CD4-positive, alpha-beta T cell (primary cell): ENCODE data around the gene TSC2. TPM values are rescaled to one million over a fixed set of nuclear protein-coding genes. Genes with fewer than 3 reads are reported as not detected.
"Not testable (repeated sequence)": the region's sequence is repeated elsewhere in the genome, so short reads cannot be mapped to it uniquely, and the experiment has no call there.

ENCODE experiments used
- ATAC-seq: fragments of 200-7000 bp; cut with Tn5 transposase; one replicate; pipeline ENCODE4 v1.10.0; 2022; ENCODE audit warnings: mild to moderate bottlenecking; ENCODE audit not compliant: poor library complexity
- CTCF ChIA-PET: fragments of 350-600 bp; sonication (Branson Sonifier 250); formaldehyde crosslinking; loops from one replicate; lab custom pipeline; 2021; ENCODE audit warnings: antibody characterized with exemption, inconsistent platforms; lab: Charles Lee
- POLR2A ChIA-PET: fragments of 350-600 bp; sonication (Branson Sonifier 250); formaldehyde crosslinking; loops from one replicate; lab custom pipeline; 2021; ENCODE audit warnings: antibody characterized with exemption, inconsistent platforms; lab: Charles Lee
- DNase-seq, 14 experiments: peaks; one replicate each; pipeline ENCODE4 v3.0.0-alpha.2; 2013 to 2020; ENCODE audit warnings: mixed read lengths in 2 of 14
- H3K27ac ChIP-seq, 2 donors: one replicate each; pipeline versions ENCODE4 v1.5.1 to v1.7.0; 2013; ENCODE audit warnings: low read length in 2 of 2, low read depth in 1 of 2, mild to moderate bottlenecking in 1 of 2
- H3K27me3 ChIP-seq, 2 experiments: 1 replicate in 1 of 2; 2 replicates in 1 of 2; pipeline versions ENCODE4 v1.6.1 to v1.7.0; 2013; ENCODE audit warnings: low read length in 2 of 2, control low read depth in 1 of 2, mild to moderate bottlenecking in 1 of 2, moderate library complexity in 1 of 2; ENCODE audit not compliant: insufficient read depth in 2 of 2, control insufficient read depth in 1 of 2
- H3K36me3 ChIP-seq: one replicate; pipeline ENCODE4 v1.6.1; 2013; ENCODE audit warnings: low read length, control low read depth; ENCODE audit not compliant: insufficient read depth
- H3K4me1 ChIP-seq: one replicate; pipeline ENCODE4 v1.6.1; 2013; ENCODE audit warnings: low read length, control low read depth; ENCODE audit not compliant: insufficient read depth
- H3K4me3 ChIP-seq: one replicate; pipeline ENCODE4 v1.5.1; 2013; ENCODE audit warnings: mild to moderate bottlenecking, low read length, moderate library complexity
- H3K9me3 ChIP-seq, 2 experiments: 1 replicate in 1 of 2; 2 replicates in 1 of 2; pipeline versions ENCODE4 v1.6.1 to v1.7.0; 2013; ENCODE audit warnings: low read length in 2 of 2, mild to moderate bottlenecking in 2 of 2, control low read depth in 1 of 2, moderate library complexity in 1 of 2; ENCODE audit not compliant: control insufficient read depth in 1 of 2, insufficient read depth in 1 of 2
- H3K27ac Mint-ChIP-seq: one replicate; pipeline ENCODE4 v1.8.0; 2020; ENCODE audit warnings: mixed read lengths
- H3K27me3 Mint-ChIP-seq: one replicate; pipeline ENCODE4 v1.8.0; 2021; ENCODE audit warnings: mixed read lengths
- H3K36me3 Mint-ChIP-seq: one replicate; pipeline ENCODE4 v1.8.0; 2021; ENCODE audit warnings: low read depth, mixed read lengths
- H3K4me1 Mint-ChIP-seq: one replicate; pipeline ENCODE4 v1.8.0; 2021; ENCODE audit warnings: low read depth, mixed read lengths
- H3K4me3 Mint-ChIP-seq: one replicate; pipeline ENCODE4 v1.8.0; 2020; ENCODE audit warnings: mild to moderate bottlenecking, mixed read lengths
- H3K9me3 Mint-ChIP-seq: one replicate; pipeline ENCODE4 v1.8.0; 2020; ENCODE audit warnings: mixed read lengths
- intact Hi-C, 2 experiments: fragments of 100-400 bp; cut with DNase I in 1 of 2; cut with micrococcal nuclease in 1 of 2; formaldehyde crosslinking; loops; one replicate each; pipeline versions ENCODE4 v1.15.1 to v1.9.0; 2023 to 2025; cut with DNase I, micrococcal nuclease
- microRNA-seq: library from miRNA; unstranded; fragments of <30 nt; microRNA quantifications from one replicate; pipeline ENCODE4 v1.2.0, GENCODE V29; 2021; ENCODE audit warnings: borderline microRNAs expressed, borderline replicate concordance
- total RNA-seq, 174 experiments: library from RNA in 2 of 174; stranded (reverse) in 2 of 174; gene quantifications; one replicate each; pipeline ENCODE4 v1.2.3 and lab custom pipeline; 2021 to 2026

The TSC2 gene
- total RNA-seq, 2 experiments from 2014 or later, result 83.0 to 85.0 TPM

GRCh38 chr16:2129251-2129650, 81.5 kb downstream of the TSC2 start:
- intact Hi-C loops, H3K36me3 ChIP-seq, POLR2A ChIA-PET, H3K27me3 ChIP-seq, DNase-seq, CTCF ChIA-PET, H3K27ac ChIP-seq, H3K27ac Mint-ChIP-seq, H3K4me3 ChIP-seq, H3K9me3 Mint-ChIP-seq, H3K4me3 Mint-ChIP-seq, H3K36me3 Mint-ChIP-seq, H3K9me3 ChIP-seq, ATAC-seq, H3K27me3 Mint-ChIP-seq: not testable (repeated sequence)
- H3K4me1 ChIP-seq, result peaks cover 13% of the 10 kb centered on the region
- H3K4me1 Mint-ChIP-seq, result peaks cover 12% of the 10 kb centered on the region

GRCh38 chr16:2129890-2130447, 82.2 kb downstream of the TSC2 start:
- H3K4me1 ChIP-seq, result peaks cover 13% of the 10 kb centered on the region
- H3K27me3 ChIP-seq, H3K36me3 ChIP-seq, intact Hi-C loops, H3K9me3 Mint-ChIP-seq, H3K9me3 ChIP-seq, H3K36me3 Mint-ChIP-seq, POLR2A ChIA-PET, H3K27ac Mint-ChIP-seq, H3K4me3 ChIP-seq, CTCF ChIA-PET, H3K27me3 Mint-ChIP-seq, DNase-seq, ATAC-seq, H3K27ac ChIP-seq, H3K4me3 Mint-ChIP-seq: not testable (repeated sequence)
- peaks cover 12% of the 10 kb centered on the region for H3K4me1 Mint-ChIP-seq

- not testable (repeated sequence) for H3K4me1 Mint-ChIP-seq
Measured at GRCh38 chr16:2133797-2134196, 86.0 kb downstream of the TSC2 start.

GRCh38 chr16:2135071-2135470, 87.3 kb downstream of the TSC2 start:
- H3K27me3 ChIP-seq, intact Hi-C loops, H3K4me1 Mint-ChIP-seq, ATAC-seq, H3K9me3 ChIP-seq, H3K36me3 Mint-ChIP-seq, CTCF ChIA-PET, H3K27ac ChIP-seq, H3K9me3 Mint-ChIP-seq, POLR2A ChIA-PET, H3K27me3 Mint-ChIP-seq, H3K36me3 ChIP-seq, H3K27ac Mint-ChIP-seq: not testable (repeated sequence)
- Histone ChIP-seq H3K4me3 (peak overlapping the region; percentile 38), H3K4me1 (peaks cover 11% of the 10 kb centered on the region)
- peak in 1 of 14 experiments; percentile 29 for DNase-seq
- H3K4me3 Mint-ChIP-seq, result peak overlapping the region; percentile 77

More at GRCh38 chr16:2133797-2134196, 86.0 kb downstream of the TSC2 start:
- H3K27me3 ChIP-seq, H3K27ac ChIP-seq, H3K36me3 ChIP-seq, H3K4me3 ChIP-seq, H3K4me3 Mint-ChIP-seq, CTCF ChIA-PET, ATAC-seq, H3K27ac Mint-ChIP-seq, H3K9me3 Mint-ChIP-seq, H3K36me3 Mint-ChIP-seq, DNase-seq, H3K9me3 ChIP-seq, H3K27me3 Mint-ChIP-seq, POLR2A ChIA-PET, intact Hi-C loops: not testable (repeated sequence)
- H3K4me1 ChIP-seq, result peaks cover 16% of the 10 kb centered on the region

GRCh38 chr16:2135770-2136490, 88.1 kb downstream of the TSC2 start, which contains the start of gene PKD1:
Gene PKD1, minus strand, starts transcription at chr16:2135898. Its CDS starts 209 bp downstream, at chr16:2135689.
- CTCF ChIA-PET, result interaction anchor here (1.2 kb wide), 1 partner anchor 132 kb away, joined by 3 read pairs; no protein-coding TSS in a partner anchor
- Mint-ChIP-seq H3K4me3 (peak within 1 kb of the TSS; percentile 94), H3K27ac (peak within 1 kb of the TSS; percentile 94)
- H3K27me3 Mint-ChIP-seq, H3K36me3 Mint-ChIP-seq, H3K9me3 ChIP-seq, H3K4me1 Mint-ChIP-seq, H3K36me3 ChIP-seq, H3K27me3 ChIP-seq, intact Hi-C loops, H3K9me3 Mint-ChIP-seq: not testable (repeated sequence)
- Histone ChIP-seq H3K27ac (peak within 1 kb of the TSS in 1 of 2 donors; percentile 52), H3K4me1 (peaks cover 19% of the 10 kb centered on the region), H3K4me3 (peak within 1 kb of the TSS; percentile 46)
- POLR2A ChIA-PET, result interaction anchor here (0.6 to 1.5 kb wide), 7 partner anchors 18 to 164 kb away, joined by 3 to 19 read pairs (median 4); partner anchors contain the start of genes GFER, NTHL1, PGP and TBL3
- DNase-seq (peak; percentile 87 to 100 (median 98)), ATAC-seq (peak; percentile 73)

Small RNAs within 50 kb of the gene (microRNA-seq; reads per million reads assigned to microRNA genes)
- not detected for gene MIR1225
- not detected for gene MIR3180-5
- gene MIR4516, result not detected
- not detected for gene MIR6511B1

Other genes with a start within 250 kb of the TSC2 start
- gene HAGH, start 221.2 kb upstream of the TSC2 start, total RNA-seq, result 10 to 100 TPM; 20.9 to 22.7 TPM
- gene FAHD1, start 220.8 kb upstream of the TSC2 start, total RNA-seq, result 1 to 10 TPM; 4.1 to 4.5 TPM
- not detected for gene MEIOB, start 175.8 kb upstream of the TSC2 start, total RNA-seq
- not detected for gene HS3ST6, start 129.6 kb upstream of the TSC2 start, total RNA-seq
- gene MSRB1, start 104.8 kb upstream of the TSC2 start, total RNA-seq, result 1 to 10 TPM; 2.3 to 2.4 TPM
- not detected for gene RPL3L, start 93.3 kb upstream of the TSC2 start, total RNA-seq
- 10 to 100 TPM; 40.7 to 41.1 TPM for gene NDUFB10, start 88.4 kb upstream of the TSC2 start, total RNA-seq
- gene RPS2, start 83.2 kb upstream of the TSC2 start, total RNA-seq, result 1,000 to 10,000 TPM; 3,604 to 3,755 TPM
- gene RNF151, start 81.1 kb upstream of the TSC2 start, total RNA-seq, result not detected
- gene TBL3, start 75.9 kb upstream of the TSC2 start, total RNA-seq, result 10 to 100 TPM; 12.7 to 15.5 TPM
- gene NOXO1, start 66.5 kb upstream of the TSC2 start, total RNA-seq, result under 1 TPM; 0.56 to 0.99 TPM
- 10 to 100 TPM; 14.5 TPM for gene GFER, start 63.8 kb upstream of the TSC2 start, total RNA-seq
- gene SYNGR3, start 58.0 kb upstream of the TSC2 start, total RNA-seq, result 1 to 10 TPM; 3.8 to 3.9 TPM
- 10 to 100 TPM; 39.7 to 43.6 TPM for gene ZNF598, start 38.2 kb upstream of the TSC2 start, total RNA-seq
- gene NPW, start 28.2 kb upstream of the TSC2 start, total RNA-seq, result under 1 TPM in 1 of 2 experiments, not detected in 1; 0.80 TPM
- 1 to 10 TPM; 1.9 to 2.0 TPM for gene NHERF2, start 21.1 kb upstream of the TSC2 start, total RNA-seq
- 1 to 10 TPM; 2.7 to 2.9 TPM for gene NTHL1, start 151 bp upstream of the TSC2 start, total RNA-seq
- 10 to 100 TPM; 80.3 to 85.6 TPM for gene PKD1, start 87.9 kb downstream of the TSC2 start, total RNA-seq
- gene RAB26, start 100.6 kb downstream of the TSC2 start, total RNA-seq, result not detected
- 10 to 100 TPM; 19.9 to 24.0 TPM for gene TRAF7, start 107.8 kb downstream of the TSC2 start, total RNA-seq
- gene CASKIN1, start 148.6 kb downstream of the TSC2 start, total RNA-seq, result under 1 TPM in 1 of 2 experiments, not detected in 1; 0.06 TPM
- 10 to 100 TPM; 22.9 to 26.4 TPM for gene MLST8, start 157.5 kb downstream of the TSC2 start, total RNA-seq
- gene BRICD5, start 162.9 kb downstream of the TSC2 start, total RNA-seq, result 1 to 10 TPM; 4.2 to 5.0 TPM
- 1 to 10 TPM; 8.1 to 8.5 TPM for gene PGP, start 166.9 kb downstream of the TSC2 start, total RNA-seq
- 10 to 100 TPM; 31.8 to 33.8 TPM for gene E4F1, start 175.6 kb downstream of the TSC2 start, total RNA-seq
- under 1 TPM; 0.22 to 0.36 TPM for gene DNASE1L2, start 188.5 kb downstream of the TSC2 start, total RNA-seq
- gene ECI1, start 203.6 kb downstream of the TSC2 start, total RNA-seq, result 10 to 100 TPM; 10.1 to 12.5 TPM
- gene RNPS1, start 220.1 kb downstream of the TSC2 start, total RNA-seq, result 100 to 1,000 TPM; 211 to 214 TPM